HG03095 (cell line): Measurements from ENCODE around the gene KAZN.
"Not testable (repeated sequence)": the region's sequence is repeated elsewhere in the genome, so short reads cannot be mapped to it uniquely, and the experiment has no call there.

Experiments
- ATAC-seq: cut with Tn5 transposase; IDR thresholded peaks from one replicate; pipeline ENCODE4 v1.9.1; 2021; ENCODE audit warnings: moderate library complexity; ENCODE audit not compliant: unreplicated experiment

Gene KAZN

GRCh38 chr1:15039017-15039648 is 440.6 kb downstream of the KAZN start:
- ATAC-seq = no peak

DNA sequence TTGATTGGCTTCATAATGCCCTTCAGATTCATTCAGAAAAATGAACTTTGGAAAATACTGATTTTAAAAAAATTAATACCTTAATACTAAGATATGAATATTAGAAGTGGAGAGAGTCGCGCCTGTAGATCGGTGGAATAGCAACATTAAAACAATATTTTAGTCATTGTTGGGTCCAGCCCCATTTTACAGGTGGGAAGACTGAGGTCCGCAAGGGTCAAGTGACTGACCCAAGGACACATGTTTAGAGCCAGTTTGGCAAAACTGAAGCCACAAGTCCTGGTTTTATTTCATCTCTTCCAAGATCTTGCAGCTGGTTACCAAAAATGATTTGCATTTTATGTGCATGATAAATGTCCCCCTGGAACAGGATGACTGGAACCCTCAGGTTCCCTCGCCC is 441.4 kb downstream of the KAZN start:
- no peak for ATAC-seq

- not testable (repeated sequence) for ATAC-seq
Measured at GRCh38 chr1:15040685-15041084, 442.2 kb downstream of the KAZN start.

DNA sequence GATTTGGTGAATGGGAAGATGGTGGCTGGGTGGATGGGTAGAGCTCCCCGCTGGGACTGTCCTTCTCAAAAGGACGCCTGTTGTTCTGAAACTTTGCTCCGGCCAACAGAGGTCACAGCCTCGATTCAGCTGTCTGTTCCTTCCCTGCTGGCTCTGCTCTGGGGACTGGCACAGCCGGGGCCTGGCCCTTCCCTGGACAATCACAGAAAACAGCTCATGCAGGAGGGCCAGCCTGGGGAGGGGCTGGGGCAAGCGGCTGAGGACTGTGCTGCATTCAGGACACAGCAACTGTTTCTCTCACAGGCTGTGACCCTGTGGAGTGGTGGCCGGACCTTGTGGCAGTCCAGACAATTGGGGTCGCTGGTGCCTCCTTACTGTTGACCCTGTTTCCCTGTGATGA is 444.4 kb downstream of the KAZN start:
- no peak for ATAC-seq

DNA sequence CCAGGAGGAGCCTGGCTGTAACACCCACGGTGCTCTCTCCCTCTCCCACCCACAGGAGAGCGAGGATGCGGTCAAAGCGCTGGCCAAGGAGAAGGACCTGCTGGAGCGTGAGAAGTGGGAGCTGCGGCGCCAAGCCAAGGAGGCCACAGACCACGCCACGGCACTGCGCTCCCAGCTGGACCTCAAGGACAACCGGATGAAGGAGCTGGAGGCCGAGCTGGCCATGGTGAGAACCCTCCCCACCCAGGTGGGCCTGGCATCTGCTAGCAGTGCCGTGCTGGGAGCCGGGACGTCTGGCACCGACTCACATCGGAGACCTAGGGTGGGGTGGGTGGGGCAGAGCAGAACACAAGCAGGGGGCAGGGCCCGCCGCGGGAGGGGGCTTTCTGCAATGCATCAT is 445.4 kb downstream of the KAZN start:
- ATAC-seq = no peak

GRCh38 chr1:15045123-15045522 is 446.6 kb downstream of the KAZN start:
- ATAC-seq = no peak

DNA sequence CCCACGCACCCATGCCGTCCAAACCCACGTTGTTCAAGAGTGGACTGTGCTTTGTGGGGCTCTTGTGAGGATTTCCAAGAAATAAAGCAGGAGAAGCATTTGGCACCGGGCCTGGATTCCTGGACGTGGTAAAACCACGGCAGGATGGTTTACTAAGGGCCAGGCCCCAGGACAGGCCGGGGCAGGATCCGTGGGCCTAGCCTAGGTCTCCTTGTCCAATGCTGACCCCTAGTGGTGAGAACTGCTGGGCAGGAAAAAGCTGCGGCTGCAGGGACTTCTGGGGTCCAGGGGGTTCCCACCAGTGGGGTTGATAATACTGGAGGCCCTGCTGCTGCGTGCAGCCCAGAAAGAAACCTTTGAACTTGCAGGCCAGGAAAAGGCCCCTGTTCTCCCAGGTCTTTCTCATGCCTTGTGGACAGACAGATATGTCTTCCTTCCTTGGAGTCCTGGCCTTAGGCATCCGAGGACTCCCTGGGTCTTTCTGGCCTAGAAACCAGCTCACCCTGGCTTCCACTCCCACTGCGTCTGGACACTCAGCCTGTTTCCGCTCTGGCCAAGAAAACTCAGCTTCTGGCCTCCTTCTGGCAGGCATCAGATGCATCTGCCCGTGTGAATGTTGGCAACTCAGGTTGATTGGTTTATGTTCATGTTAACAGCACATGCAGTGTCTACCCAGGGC is 448.1 kb downstream of the KAZN start:
- no peak for ATAC-seq

- ATAC-seq = no peak
Measured at GRCh38 chr1:15047237-15047636, 448.8 kb downstream of the KAZN start.

- no peak for ATAC-seq
Measured at GRCh38 chr1:15048437-15048980, 450.0 kb downstream of the KAZN start.

GRCh38 chr1:15049067-15049466 is 450.6 kb downstream of the KAZN start:
- ATAC-seq = no peak

GRCh38 chr1:15051882-15052528 is 453.5 kb downstream of the KAZN start:
- ATAC-seq = no peak

- ATAC-seq = no peak
Measured at GRCh38 chr1:15053153-15053552, 454.7 kb downstream of the KAZN start.

GRCh38 chr1:15055736-15056415 is 457.4 kb downstream of the KAZN start:
- ATAC-seq = no peak

- ATAC-seq = no peak
Measured at GRCh38 chr1:15056515-15057285, 458.2 kb downstream of the KAZN start.

- ATAC-seq = no peak
Measured at GRCh38 chr1:15057834-15058233, 459.3 kb downstream of the KAZN start.

- no peak for ATAC-seq
Measured at GRCh38 chr1:15058261-15058660, 459.8 kb downstream of the KAZN start.

DNA sequence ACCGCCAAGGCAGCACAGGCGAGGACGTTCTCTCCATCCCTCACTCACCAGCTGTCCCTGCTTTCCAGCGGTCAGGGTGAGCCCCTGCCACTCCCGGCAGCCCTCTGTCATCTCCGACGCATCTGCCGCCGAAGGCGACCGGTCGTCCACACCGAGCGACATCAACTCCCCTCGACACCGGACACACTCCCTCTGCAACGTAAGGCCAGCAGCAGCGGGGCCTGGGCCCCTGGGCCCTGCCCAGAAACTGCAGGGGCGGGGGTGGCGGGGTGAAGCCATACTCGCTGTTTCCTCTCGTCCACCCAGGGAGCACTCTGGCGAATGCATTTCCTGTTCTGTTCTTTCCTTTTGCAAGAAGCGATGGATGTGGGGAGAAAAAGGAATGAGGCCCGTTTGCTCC is 461.6 kb downstream of the KAZN start:
- ATAC-seq = no peak

- no peak for ATAC-seq
Measured at GRCh38 chr1:15062479-15063099, 464.1 kb downstream of the KAZN start.

- ATAC-seq = no peak
Measured at GRCh38 chr1:15063346-15063745, 464.9 kb downstream of the KAZN start.

DNA sequence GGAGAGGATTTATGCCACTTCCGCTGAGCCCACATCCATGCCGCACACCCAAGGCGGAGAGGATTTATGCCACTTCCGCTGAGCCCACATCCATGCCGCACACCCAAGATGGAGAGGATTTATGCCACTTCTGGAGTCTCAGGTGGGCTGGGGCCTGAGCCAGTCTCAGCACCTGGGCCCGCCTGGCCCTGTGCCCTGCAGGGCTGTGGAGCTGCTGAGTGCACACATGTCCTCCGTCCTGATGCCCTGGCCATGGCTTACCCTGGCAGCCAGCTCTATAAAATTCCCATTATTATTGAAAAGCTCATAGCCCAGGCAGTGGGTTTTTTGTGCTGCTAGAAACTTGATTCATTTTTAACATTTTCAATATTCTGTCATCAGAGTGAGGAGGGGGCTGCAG is 465.3 kb downstream of the KAZN start:
- ATAC-seq = no peak
